Dedifferentiated amniotic fluid mesenchymal stem cell (primary cell): Measurements from ENCODE around the gene BRD8.
"Not testable (repeated sequence)": the region's sequence is repeated elsewhere in the genome, so short reads cannot be mapped to it uniquely, and the experiment has no call there.

Experiments
- DNase-seq: peaks from one replicate; pipeline ENCODE4 v3.0.0-alpha.2; 2016; ENCODE audit errors: extremely low spot score

The BRD8 gene

GRCh38 chr5:138157626-138158025 lies 20.8 kb downstream of the BRD8 start:
- no peak for DNase-seq

DNA sequence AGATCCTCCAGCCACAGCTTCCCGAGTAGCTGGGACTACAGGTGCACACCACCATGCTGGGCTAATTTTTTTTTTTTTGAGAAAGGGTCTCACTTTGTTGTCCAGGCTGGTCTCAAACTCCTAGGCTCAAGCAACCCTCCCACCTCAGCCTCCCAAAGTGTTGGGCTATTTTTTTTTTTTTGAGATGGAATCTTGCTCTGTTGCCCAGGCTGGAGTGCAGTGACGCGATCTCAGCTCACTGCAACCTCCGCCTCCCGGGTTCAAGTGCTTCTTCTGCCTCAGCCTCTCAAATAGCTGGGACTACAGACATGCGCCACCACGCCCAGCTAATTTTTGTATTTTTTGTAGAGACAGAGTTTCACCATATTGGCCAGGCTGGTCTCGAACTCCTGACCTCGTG lies 22.5 kb downstream of the BRD8 start:
- DNase-seq, result not testable (repeated sequence)

- DNase-seq, result no peak
Measured at GRCh38 chr5:138149530-138149929, 28.9 kb downstream of the BRD8 start.

GRCh38 chr5:138148811-138149210 lies 29.6 kb downstream of the BRD8 start:
- DNase-seq, result no peak

DNA sequence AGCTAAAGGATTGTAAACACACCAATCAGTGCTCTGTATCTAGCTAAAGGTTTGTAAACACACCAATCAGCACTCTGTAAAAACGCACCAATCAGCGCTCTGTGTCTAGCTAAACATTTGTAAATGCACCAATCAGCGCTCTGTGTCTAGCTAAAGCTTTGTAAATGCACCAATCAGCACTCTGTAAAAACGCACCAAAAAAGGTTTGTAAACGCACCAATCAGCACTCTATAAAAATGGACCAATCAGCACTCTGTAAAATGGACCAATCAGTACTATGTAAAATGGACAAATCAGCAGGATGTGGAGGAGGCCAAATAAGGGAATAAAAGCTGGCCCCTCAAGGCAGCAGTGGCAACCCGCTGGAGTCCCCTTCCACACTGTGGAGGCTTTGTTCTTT lies 34.9 kb downstream of the BRD8 start:
- DNase-seq, result not testable (repeated sequence)

GRCh38 chr5:138141734-138142133 lies 36.7 kb downstream of the BRD8 start:
- DNase-seq, result no peak

GRCh38 chr5:138140268-138140667 lies 38.2 kb downstream of the BRD8 start:
- DNase-seq, result no peak

- DNase-seq, result no peak
Measured at GRCh38 chr5:138139781-138140090, 38.7 kb downstream of the BRD8 start.

DNA sequence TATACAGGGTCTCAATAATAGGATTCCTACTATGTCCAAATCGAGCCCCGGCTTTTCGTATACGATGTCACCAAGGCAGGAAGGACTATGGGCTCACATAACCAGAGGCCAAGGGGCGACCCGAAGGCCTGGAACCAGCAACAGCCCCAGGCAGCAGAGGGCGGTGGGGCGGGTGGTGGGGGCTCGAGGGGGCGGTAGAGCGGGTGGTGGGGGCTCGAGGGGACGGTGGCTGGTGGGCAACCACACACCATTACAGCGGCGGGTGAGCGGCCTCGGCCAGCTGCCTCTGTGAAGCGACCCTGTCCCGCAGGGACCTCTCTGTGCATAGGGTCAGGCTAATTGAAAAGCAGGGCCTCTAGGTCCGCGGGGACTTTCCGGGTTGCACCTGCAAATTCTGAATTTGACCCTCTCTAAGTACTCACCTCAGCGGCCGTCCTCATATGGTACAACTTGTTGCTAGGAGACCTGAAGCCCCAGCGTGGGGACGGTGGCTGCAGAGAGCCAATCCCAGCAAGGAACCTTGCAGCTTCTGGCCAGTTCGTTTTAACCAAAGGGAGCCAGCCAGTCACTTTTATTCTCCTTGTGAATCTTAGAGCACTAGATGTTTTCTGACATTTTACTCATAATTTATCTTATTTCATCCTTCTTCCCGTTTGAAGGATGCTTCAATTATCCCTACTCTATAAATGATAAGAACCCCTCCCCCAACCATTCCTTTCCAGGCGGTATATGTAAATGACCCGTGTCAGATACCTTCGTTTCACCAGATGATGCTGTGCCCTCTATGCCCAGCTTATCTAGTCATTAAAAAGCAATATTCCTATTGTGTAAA lies 39.3 kb downstream of the BRD8 start, which contains the start of gene NME5:
Gene NME5 (minus strand): TSS at position 480 of the 832 bp plus-strand sequence. CDS start 648 bp downstream, outside the sequence.
- DNase-seq, result peak; percentile 39

GRCh38 chr5:138132543-138132942 lies 45.9 kb downstream of the BRD8 start:
- no peak for DNase-seq

GRCh38 chr5:138129347-138129746 lies 49.1 kb downstream of the BRD8 start:
- no peak for DNase-seq

DNA sequence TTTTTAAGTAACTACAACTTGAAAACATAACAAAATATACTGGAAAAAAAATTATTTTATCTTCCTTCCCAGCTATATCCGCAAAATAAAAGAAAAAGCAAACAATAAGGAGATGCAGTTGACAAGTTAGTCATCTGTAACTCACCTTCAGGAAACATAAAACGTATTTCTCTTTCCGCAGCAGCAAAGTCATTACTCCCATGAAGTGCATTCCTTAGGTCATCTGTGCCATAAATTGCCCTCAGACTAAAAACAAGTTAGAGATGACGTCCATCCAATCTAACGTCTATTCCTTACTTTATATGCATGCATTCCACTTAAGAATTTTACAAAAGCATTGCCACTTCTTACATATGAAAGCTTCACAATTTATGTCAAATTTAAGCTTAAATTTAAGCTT lies 50.1 kb downstream of the BRD8 start:
- DNase-seq, result no peak

- no peak for DNase-seq
Measured at GRCh38 chr5:138115254-138115653, 63.2 kb downstream of the BRD8 start.

DNA sequence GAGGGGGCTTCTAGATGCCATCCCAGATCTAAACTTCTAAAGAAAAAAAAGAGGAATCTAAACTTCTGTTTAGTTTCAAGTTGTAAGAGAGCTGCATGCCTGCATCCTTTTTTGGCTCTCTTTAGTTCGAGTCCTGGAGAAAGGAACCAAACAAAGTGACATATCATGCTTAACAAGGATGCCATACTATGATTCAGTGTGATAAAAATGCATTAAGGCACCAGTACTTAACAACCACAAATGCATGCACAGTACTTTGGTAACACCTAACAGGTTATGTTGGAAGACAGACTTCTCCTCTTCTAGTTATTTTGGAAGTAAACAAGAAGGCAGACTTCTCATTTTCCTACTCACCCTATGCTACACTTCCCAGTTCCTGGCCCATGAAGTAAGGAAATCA lies 66.5 kb downstream of the BRD8 start:
- no peak for DNase-seq

DNA sequence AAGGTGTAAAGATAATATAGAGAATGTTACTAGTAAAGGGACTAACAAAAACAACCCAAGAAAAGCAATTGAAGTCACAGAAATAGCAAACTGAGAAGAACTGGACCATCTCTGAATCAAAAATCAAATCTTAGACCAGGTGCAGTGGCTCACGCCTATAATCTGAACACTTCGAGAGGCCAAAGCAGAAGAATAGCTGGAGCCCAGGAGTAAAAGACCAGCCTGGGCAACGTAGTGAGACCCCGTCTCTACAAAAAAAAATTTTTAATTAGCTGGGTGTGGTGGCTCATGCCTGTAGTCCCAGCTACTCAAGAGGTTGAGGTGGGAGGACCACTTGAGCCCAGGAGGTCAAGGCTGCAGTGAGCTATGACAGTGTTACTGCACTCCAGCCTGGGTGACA lies 67.2 kb downstream of the BRD8 start:
- DNase-seq, result no peak

DNA sequence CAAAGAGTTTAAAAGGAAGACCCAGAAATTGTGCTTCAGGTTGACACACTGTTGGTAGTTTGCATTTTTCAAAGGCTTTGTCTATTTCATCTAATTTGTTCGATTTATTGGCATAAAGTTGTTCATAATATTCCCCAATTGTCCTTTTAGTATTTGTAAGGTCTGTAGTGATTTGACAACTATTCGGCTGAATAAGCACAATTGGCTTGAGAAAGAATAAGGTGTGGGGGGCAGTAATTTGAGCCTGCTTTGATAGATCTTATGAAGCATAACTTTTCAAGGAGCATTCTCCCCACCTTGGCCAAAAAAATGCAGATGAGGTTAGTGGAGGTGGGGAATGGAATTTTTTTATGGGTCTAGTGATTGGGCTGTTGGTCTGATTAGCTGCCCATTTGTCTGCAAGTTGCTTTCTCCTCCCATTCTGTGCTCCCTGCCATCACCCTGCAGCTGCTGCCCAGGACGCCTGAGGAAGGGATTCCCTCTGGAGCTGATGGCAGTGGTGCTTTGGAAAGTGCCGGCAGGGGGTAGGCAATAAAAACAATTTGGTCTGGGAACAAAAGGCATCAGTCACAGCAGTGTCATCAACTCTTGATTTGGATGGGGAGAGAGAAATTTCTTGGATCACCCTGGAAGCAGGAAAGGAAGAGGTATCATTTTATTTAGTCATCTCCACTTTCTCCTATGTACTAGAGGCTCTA lies 68.0 kb downstream of the BRD8 start:
- no peak for DNase-seq

DNA sequence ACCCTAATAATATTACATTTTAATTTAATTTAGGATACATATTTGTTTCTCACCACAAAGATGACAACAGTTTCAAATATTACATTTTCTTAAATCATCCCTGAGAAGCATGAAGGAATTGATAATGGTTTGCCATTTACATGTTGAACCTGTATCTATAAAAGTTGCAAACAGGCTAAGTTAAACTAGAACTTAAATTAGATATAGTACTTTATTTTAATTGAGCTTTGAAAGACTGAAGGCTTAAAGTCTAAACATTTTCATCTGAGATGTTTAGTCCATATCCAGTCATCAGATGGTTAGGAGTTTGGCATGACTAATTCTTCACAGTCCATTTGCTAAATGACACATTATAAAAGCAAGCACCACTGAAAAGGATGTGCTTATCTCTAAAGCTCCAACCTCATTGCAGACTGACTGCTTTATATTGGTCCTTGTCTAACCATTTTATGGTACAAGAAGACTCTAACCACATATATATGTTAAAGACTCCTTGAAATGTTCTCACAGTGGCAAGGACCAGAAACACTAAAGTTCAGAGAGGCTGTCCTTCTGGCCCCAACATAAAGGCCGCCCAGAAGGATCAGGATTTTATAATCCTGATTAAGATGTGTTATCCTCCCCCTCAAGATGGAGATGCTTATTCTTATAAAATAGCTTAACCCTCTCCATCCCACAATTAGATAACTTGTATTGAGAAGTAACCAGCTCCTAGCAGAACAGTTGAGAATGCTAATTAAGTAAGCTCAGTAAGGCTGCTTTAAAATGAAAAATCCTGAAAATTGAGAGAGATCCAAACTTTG lies 68.8 kb downstream of the BRD8 start:
- DNase-seq, result no peak

- no peak for DNase-seq
Measured at GRCh38 chr5:138107213-138107612, 71.2 kb downstream of the BRD8 start.

GRCh38 chr5:138105709-138106108 lies 72.7 kb downstream of the BRD8 start:
- DNase-seq, result no peak

DNA sequence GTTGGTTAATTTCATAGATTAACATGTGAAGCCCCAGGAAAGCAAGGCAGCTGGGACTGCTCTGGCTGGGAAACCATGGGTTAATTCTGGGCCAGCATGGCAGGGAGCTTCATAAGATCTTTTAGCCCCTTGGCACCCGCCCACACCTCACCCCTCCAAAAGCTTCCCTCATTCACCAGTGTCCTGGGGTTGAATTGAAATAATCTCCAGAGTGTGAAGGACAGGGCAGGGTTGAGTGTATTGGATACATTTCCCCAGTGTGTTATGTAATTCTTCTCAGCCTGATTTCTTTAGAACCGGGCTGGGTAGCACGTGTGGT lies 75.2 kb downstream of the BRD8 start:
- DNase-seq, result no peak

DNA sequence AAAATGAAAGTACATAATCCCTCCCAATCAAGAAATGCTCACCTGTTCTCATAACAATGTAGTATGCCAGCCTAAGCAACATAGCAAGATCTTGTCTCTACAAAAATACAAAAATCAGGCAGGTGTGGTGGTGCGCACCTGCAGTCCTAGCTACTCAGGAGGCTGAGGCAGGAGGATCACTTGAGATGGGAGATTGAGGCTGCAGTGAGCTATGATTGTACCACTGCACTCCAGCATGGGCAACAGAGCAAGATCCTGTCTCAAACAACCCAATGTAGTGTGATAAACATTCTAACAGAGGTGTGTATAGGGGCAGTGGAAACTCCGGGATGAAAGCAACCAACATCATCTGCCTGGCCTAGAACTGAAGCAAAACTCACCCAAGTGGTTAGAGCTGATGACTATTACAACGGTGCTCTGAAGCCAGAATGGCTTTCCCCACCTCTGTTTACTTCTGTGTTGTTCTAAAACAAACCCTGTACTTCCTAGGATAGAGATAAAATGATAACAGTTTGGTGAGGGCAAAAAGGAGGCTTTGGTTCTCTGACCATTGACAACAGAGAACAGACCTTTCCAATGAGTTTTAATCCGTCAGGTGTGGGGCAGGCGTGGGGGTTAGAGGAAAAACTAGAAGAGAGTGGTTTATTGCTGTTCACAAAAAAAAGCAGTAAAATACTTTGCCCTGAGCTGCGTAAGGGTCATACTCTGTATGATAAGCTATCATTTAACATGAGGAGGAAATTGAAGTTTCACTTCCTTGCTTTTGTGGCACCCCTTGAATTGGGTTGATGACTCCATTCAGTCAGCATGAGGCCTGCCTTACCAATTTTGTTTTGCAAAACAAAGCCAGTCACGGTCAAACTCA lies 75.7 kb downstream of the BRD8 start:
- DNase-seq, result no peak
